K562 (cell line): ENCODE data around the gene CYBB. TPM values are rescaled to one million over a fixed set of nuclear protein-coding genes. Genes with fewer than 3 reads are reported as not detected.

Experiments
- ATAC-seq: fragments of 200-7000 bp; cut with Tn5 transposase; 3 replicates; pipeline ENCODE4 v1.9.1; 2020; ENCODE audit warnings: moderate library complexity
- BruUV-seq: library from RNA; stranded (reverse); fragments of 400-500 nt; replicated peaks from 2 replicates; lab custom pipeline; 2021; lab: Mats Ljungman, UMichigan
- CTCF ChIA-PET: fragments of 300-600 bp; formaldehyde crosslinking; extraction: SDS; loops from one replicate; lab custom pipeline; 2021; ENCODE audit warnings: low intra/inter-chr PET ratio; lab: Yijun Ruan, JAX
- POLR2A ChIA-PET: fragments of 300-600, 350-650 bp; sonication (Branson Sonifier 250); formaldehyde crosslinking; extraction: SDS; loops from one replicate; lab custom pipeline; 2021; ENCODE audit warnings: antibody characterized with exemption, inconsistent platforms; lab: Yijun Ruan, JAX
- DNase-seq, 4 experiments: peaks; one replicate each; pipeline versions ENCODE4 v3.0.0 to v3.0.0-alpha.2; 2011 to 2018; ENCODE audit warnings: low spot score in 3 of 4, mixed read lengths in 3 of 4; ENCODE audit errors: extremely low read depth in 1 of 4
- FAIRE-seq: peaks from 2 replicates; lab custom pipeline; 2011; peaks lifted over from hg19 to GRCh38; lab: Jason Lieb, UNC
- H2AFZ ChIP-seq: 2 replicates; pipeline ENCODE4 v1.6.0; 2011; ENCODE audit warnings: low read depth, low read length, control low read depth, inconsistent platforms
- H3K27ac ChIP-seq: fragments of 200-600 bp; 3 replicates; pipeline ENCODE4 v1.8.0; 2011; ENCODE audit warnings: low read depth, mild to moderate bottlenecking, control low read depth, inconsistent platforms, low read length, moderate library complexity, mixed read lengths; ENCODE audit errors: extremely low read depth
- H3K27me3 ChIP-seq, 2 experiments: fragments of 300-600 bp in 1 of 2; 2 replicates in 1 of 2; 3 replicates in 1 of 2; pipeline versions ENCODE4 v1.6.0 to v1.8.0; 2011; ENCODE audit warnings: inconsistent platforms in 2 of 2, low read length in 2 of 2, mild to moderate bottlenecking in 1 of 2, mixed read lengths in 1 of 2, moderate library complexity in 1 of 2; ENCODE audit not compliant: control insufficient read depth in 2 of 2, insufficient read depth in 2 of 2
- H3K36me3 ChIP-seq: fragments of 300-600 bp; 3 replicates; pipeline ENCODE4 v1.8.0; 2011; ENCODE audit warnings: mild to moderate bottlenecking, low read length, inconsistent platforms; ENCODE audit not compliant: control insufficient read depth, insufficient read depth
- H3K4me1 ChIP-seq, 2 experiments: fragments of 200-600 bp in 1 of 2; replicated peaks in 1 of 2; 2 replicates in 1 of 2; 3 replicates in 1 of 2; pipeline versions ENCODE4 v1.5.1 to v1.8.0; 2011; ENCODE audit warnings: inconsistent platforms in 2 of 2, low read length in 2 of 2, mild to moderate bottlenecking in 1 of 2, mixed read lengths in 1 of 2, moderate library complexity in 1 of 2; ENCODE audit not compliant: control insufficient read depth in 2 of 2, insufficient read depth in 2 of 2
- H3K4me2 ChIP-seq: 2 replicates; pipeline ENCODE4 v1.6.1; 2011; ENCODE audit warnings: low read length, control low read depth, inconsistent platforms, mixed read lengths; ENCODE audit not compliant: insufficient read depth
- H3K4me3 ChIP-seq: fragments of 200-600 bp; sonication (generic), shearing (Covaris generic); 2 replicates; pipeline ENCODE4 v1.5.1; 2016; ENCODE audit warnings: control low read depth, inconsistent platforms
- H3K79me2 ChIP-seq: fragments of 200-600 bp; 3 replicates; pipeline ENCODE4 v1.8.0; 2011; ENCODE audit warnings: low read length, inconsistent platforms; ENCODE audit not compliant: control insufficient read depth, insufficient read depth
- H3K9ac ChIP-seq, 2 experiments: 2 replicates each; pipeline versions ENCODE4 v1.6.0 to v1.6.1; 2011; ENCODE audit warnings: low read depth in 2 of 2, low read length in 2 of 2, control low read depth in 1 of 2, inconsistent platforms in 1 of 2, mild to moderate bottlenecking in 1 of 2, mixed read lengths in 1 of 2; ENCODE audit not compliant: insufficient read depth in 1 of 2
- H3K9me1 ChIP-seq: one replicate; pipeline ENCODE4 v1.6.0; 2011; ENCODE audit warnings: inconsistent platforms, mild to moderate bottlenecking, low read length, moderate library complexity; ENCODE audit not compliant: control insufficient read depth, insufficient read depth
- H3K9me3 ChIP-seq: replicated peaks from 2 replicates; pipeline ENCODE4 v1.5.1; 2011; ENCODE audit warnings: low read depth, low read length, inconsistent platforms; ENCODE audit not compliant: control insufficient read depth, insufficient read depth
- H4K20me1 ChIP-seq: replicated peaks from 2 replicates; pipeline ENCODE4 v1.6.1; 2011; ENCODE audit warnings: low read length, inconsistent platforms, mixed read lengths; ENCODE audit not compliant: control insufficient read depth, insufficient read depth
- ARID2 ChIP-seq: fragments of 450-650 bp; IDR thresholded peaks from 2 replicates; pipeline ENCODE4 v1.6.1; 2017; ENCODE audit warnings: antibody characterized with exemption, mild to moderate bottlenecking
- EP400 ChIP-seq: fragments of 450-650 bp; IDR thresholded peaks from 2 replicates; pipeline ENCODE4 v1.6.1; 2017; ENCODE audit warnings: antibody characterized with exemption, mild to moderate bottlenecking, moderate library complexity
- GTF2F1 ChIP-seq: IDR thresholded peaks from 2 replicates; pipeline ENCODE4 v1.6.1; 2011; ENCODE audit warnings: low read depth, low read length, improper control_type of control experiment
- PPARD ChIP-seq: fragments of 250-450 bp; sonication (Bioruptor Pico); IDR thresholded peaks from 2 replicates; pipeline ENCODE4 v1.8.0; 2022; ENCODE audit warnings: inconsistent platforms, mild to moderate bottlenecking, moderate library complexity
- SLC30A9 ChIP-seq: fragments of 250-450 bp; sonication (Bioruptor Pico); IDR thresholded peaks from 2 replicates; pipeline ENCODE4 v1.8.0; 2022; ENCODE audit warnings: mild to moderate bottlenecking, moderate library complexity
- SMAD2 ChIP-seq: fragments of 150-350 bp; IDR thresholded peaks from 2 replicates; pipeline ENCODE4 v1.6.1; 2014; ENCODE audit warnings: low read depth, mild to moderate bottlenecking, low read length
- ZC3H11A ChIP-seq: IDR thresholded peaks from 2 replicates; pipeline ENCODE4 v1.6.1; 2012; ENCODE audit warnings: low read depth, low read length, improper control_type of control experiment
- ZNF77 ChIP-seq: fragments of 250-450 bp; sonication (Bioruptor Pico); IDR thresholded peaks from 2 replicates; pipeline ENCODE4 v1.5.0; 2020
- ZNF780A ChIP-seq: fragments of 250-450 bp; sonication (Bioruptor Pico); IDR thresholded peaks from 2 replicates; pipeline ENCODE4 v1.5.0; 2021; ENCODE audit warnings: mild to moderate bottlenecking
- WGBS: fragments of 100-300 bp; shearing (Covaris generic); methylation state at CpG from one replicate; pipeline ENCODE4 v1.1.6; 2016; ENCODE audit warnings: low coverage, mixed read lengths; ENCODE audit not compliant: insufficient coverage; ENCODE audit errors: missing lambda C conversion rate; 5-methylcytosine and 5-hydroxymethylcytosine counted together
- in situ Hi-C: fragments of 300-500 bp; cut with MboI; formaldehyde crosslinking; loops from 4 replicates; pipeline ENCODE4 v1.15.0; 2018; ENCODE audit warnings: inconsistent platforms, mixed read lengths
- intact Hi-C: fragments of 100-400 bp; cut with micrococcal nuclease; formaldehyde crosslinking; loops from 2 replicates; pipeline ENCODE4 v1.14.2; 2022
- polyA plus RNA-seq, 8 experiments: library from polyadenylated mRNA; depleted of rRNA in 4 of 8; stranded (reverse) in 5 of 8; unstranded in 3 of 8; fragments of >200 nt; fragmentation: Nextera tagmentation in 2 of 8; fragmentation: Illumina TruSeq in 1 of 8; extraction: Ambion mirVana in 2 of 8; extraction: Trizol in 1 of 8; gene quantifications; 2 replicates each; pipeline versions ENCODE4 v1.2.1 to v1.2.3, GENCODE V29; 2011 to 2014; ENCODE audit warnings: inconsistent platforms in 1 of 8, missing spikeins in 1 of 8
- total RNA-seq, 7 experiments: library from RNA; depleted of rRNA in 6 of 7; stranded (reverse); fragments of >200 nt in 6 of 7; fragmentation: Illumina TruSeq in 2 of 7; extraction: Trizol in 2 of 7; gene quantifications; 2 replicates each; pipeline versions ENCODE4 v1.2.1 to v1.2.3, GENCODE V29; 2011 to 2021; ENCODE audit warnings: low replicate concordance in 1 of 7
- TF ChIP-seq, protein P1 (sequence below): fragments of 450-650 bp; formaldehyde crosslinking; IDR thresholded peaks from 2 replicates; pipeline ENCODE4 v1.4.0; 2020; ENCODE audit warnings: mild to moderate bottlenecking, moderate library complexity
- TF ChIP-seq, protein P2 (sequence below), 2 experiments: fragments of 450-650 bp; conservative IDR thresholded peaks; 2 replicates each; pipeline ENCODE4 v1.6.1; 2017; ENCODE audit warnings: mild to moderate bottlenecking in 2 of 2, moderate library complexity in 2 of 2
- TF ChIP-seq, protein P3 (sequence below): fragments of 200-800 bp; sonication (Bioruptor generic); IDR thresholded peaks from 2 replicates; pipeline ENCODE4 v1.6.1; 2017; ENCODE audit warnings: missing genetic modification characterization, missing compliant biosample characterization
- TF ChIP-seq, protein P4 (sequence below): sonication (generic); formaldehyde crosslinking; IDR thresholded peaks from 2 replicates; pipeline ENCODE4 v1.8.0; 2023; ENCODE audit warnings: mild to moderate bottlenecking, missing genetic modification reagents
- TF ChIP-seq, protein P5 (sequence below): sonication (generic); formaldehyde crosslinking; IDR thresholded peaks from 2 replicates; pipeline ENCODE4 v1.8.0; 2022; ENCODE audit warnings: missing genetic modification reagents, mild to moderate bottlenecking, moderate library complexity, borderline replicate concordance

The CYBB gene
- total and polyA plus RNA-seq, 9 of the 15 experiments (the other 6 are each of a cell fraction or from before 2014, with no cell fraction given) = 0.25 to 1.3 (median 0.74) TPM

DNA sequence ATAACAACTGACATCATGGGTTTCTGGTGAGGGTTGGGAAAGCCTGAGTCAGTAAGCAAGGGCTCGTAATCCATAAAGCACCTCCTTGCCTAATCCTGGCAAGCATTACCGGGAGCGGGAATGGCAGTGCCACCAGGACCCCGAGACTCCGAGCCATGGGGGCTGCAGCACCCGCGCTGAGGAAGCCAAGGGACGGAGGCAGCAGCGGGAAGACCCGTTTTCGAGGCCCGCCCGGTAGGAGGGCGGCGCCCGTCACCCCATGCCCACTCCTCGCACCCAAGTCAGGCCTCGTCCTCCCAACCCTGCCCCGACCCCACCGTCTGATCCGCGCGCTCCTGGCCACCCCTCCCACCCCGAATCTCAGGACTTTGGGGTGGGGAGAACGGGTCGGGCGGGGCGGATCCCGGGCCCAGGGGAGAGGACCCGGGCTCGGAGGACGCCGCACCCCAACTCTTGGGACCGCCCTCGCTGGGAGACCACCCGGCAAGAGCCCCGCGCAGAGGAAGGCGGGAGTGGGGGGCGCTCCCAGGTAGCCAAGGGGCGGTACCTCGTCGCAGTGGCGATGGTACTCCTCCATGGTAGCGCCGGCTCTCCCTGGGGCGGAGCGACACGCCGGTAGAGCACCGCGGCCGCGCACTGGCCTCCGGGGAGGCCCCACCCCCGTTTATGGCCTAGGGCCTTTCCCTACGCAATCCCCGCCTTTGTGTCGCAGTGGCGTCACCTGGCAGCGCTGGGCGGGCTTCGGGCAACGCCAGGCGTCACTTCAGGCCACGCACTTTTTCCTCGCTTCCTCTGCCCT lies 67.3 kb downstream of the CYBB start, which contains the start of gene DYNLT3:
Gene DYNLT3 (minus strand): TSS at position 638 of the 799 bp plus-strand sequence. CDS start 61 bp downstream, at position 577.
- H3K36me3 ChIP-seq = no peaks in the 10 kb centered on the region
- POLR2A ChIA-PET = no interaction called here
- no peak for TF ChIP-seq SMAD2
- TF ChIP-seq, protein P1, sequence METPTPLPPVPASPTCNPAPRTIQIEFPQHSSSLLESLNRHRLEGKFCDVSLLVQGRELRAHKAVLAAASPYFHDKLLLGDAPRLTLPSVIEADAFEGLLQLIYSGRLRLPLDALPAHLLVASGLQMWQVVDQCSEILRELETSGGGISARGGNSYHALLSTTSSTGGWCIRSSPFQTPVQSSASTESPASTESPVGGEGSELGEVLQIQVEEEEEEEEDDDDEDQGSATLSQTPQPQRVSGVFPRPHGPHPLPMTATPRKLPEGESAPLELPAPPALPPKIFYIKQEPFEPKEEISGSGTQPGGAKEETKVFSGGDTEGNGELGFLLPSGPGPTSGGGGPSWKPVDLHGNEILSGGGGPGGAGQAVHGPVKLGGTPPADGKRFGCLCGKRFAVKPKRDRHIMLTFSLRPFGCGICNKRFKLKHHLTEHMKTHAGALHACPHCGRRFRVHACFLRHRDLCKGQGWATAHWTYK (CRISPR knock-in tag) = no peak
- TF ChIP-seq ARID2 = no peak
- TF ChIP-seq EP400 = no peak
- TF ChIP-seq, protein P2, sequence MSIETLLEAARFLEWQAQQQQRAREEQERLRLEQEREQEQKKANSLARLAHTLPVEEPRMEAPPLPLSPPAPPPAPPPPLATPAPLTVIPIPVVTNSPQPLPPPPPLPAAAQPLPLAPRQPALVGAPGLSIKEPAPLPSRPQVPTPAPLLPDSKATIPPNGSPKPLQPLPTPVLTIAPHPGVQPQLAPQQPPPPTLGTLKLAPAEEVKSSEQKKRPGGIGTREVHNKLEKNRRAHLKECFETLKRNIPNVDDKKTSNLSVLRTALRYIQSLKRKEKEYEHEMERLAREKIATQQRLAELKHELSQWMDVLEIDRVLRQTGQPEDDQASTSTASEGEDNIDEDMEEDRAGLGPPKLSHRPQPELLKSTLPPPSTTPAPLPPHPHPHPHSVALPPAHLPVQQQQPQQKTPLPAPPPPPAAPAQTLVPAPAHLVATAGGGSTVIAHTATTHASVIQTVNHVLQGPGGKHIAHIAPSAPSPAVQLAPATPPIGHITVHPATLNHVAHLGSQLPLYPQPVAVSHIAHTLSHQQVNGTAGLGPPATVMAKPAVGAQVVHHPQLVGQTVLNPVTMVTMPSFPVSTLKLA (conservative IDR thresholded peaks at IDR 0.05) = 0 out of 4 replicates have a peak, but pooled peaks of 1 of the 2 experiments have one; percentile 26
- TF ChIP-seq SLC30A9 (CRISPR knock-in tag) = no peak
- TF ChIP-seq ZNF77 = no peak
- no peak for TF ChIP-seq GTF2F1
- TF ChIP-seq, protein P3, sequence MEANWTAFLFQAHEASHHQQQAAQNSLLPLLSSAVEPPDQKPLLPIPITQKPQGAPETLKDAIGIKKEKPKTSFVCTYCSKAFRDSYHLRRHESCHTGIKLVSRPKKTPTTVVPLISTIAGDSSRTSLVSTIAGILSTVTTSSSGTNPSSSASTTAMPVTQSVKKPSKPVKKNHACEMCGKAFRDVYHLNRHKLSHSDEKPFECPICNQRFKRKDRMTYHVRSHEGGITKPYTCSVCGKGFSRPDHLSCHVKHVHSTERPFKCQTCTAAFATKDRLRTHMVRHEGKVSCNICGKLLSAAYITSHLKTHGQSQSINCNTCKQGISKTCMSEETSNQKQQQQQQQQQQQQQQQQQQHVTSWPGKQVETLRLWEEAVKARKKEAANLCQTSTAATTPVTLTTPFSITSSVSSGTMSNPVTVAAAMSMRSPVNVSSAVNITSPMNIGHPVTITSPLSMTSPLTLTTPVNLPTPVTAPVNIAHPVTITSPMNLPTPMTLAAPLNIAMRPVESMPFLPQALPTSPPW (CRISPR knock-in tag) = peak; percentile 39; the same call in 1 of the 2 replicates
- TF ChIP-seq, protein P4, sequence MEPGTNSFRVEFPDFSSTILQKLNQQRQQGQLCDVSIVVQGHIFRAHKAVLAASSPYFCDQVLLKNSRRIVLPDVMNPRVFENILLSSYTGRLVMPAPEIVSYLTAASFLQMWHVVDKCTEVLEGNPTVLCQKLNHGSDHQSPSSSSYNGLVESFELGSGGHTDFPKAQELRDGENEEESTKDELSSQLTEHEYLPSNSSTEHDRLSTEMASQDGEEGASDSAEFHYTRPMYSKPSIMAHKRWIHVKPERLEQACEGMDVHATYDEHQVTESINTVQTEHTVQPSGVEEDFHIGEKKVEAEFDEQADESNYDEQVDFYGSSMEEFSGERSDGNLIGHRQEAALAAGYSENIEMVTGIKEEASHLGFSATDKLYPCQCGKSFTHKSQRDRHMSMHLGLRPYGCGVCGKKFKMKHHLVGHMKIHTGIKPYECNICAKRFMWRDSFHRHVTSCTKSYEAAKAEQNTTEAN (CRISPR knock-in tag) = no peak
- no peak for TF ChIP-seq ZC3H11A
- TF ChIP-seq, protein P5, sequence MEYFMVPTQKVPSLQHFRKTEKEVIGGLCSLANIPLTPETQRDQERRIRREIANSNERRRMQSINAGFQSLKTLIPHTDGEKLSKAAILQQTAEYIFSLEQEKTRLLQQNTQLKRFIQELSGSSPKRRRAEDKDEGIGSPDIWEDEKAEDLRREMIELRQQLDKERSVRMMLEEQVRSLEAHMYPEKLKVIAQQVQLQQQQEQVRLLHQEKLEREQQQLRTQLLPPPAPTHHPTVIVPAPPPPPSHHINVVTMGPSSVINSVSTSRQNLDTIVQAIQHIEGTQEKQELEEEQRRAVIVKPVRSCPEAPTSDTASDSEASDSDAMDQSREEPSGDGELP (CRISPR knock-in tag) = 0 out of 2 replicates have a peak, but pooled peaks have one; percentile 50
- TF ChIP-seq PPARD (CRISPR knock-in tag) = no peak
- no peak for TF ChIP-seq ZNF780A (CRISPR knock-in tag)

More for the DNA sequence above, 67.3 kb downstream of the CYBB start, which contains the start of gene DYNLT3:
- BruUV-seq = no TSS peak
- Histone ChIP-seq H3K4me2 (peak within 1 kb of the TSS; percentile 82), H3K9ac (peak within 1 kb of the TSS; percentile 44 to 83; a peak in 3 of 4 replicates), H3K27me3 (no peaks in the 10 kb centered on the region), H3K4me3 (peak within 1 kb of the TSS; percentile 50), H3K9me3 (no peaks in the 10 kb centered on the region), H3K9me1 (no peaks in the 10 kb centered on the region), H3K79me2 (no peaks in the 10 kb centered on the region), H4K20me1 (no peaks in the 10 kb centered on the region), H3K27ac (no peak within 1 kb of the TSS; the same call in 2 of the 3 replicates), H2AFZ (peak within 1 kb of the TSS; percentile 95), H3K4me1 (peaks cover 2 to 10% of the 10 kb centered on the region in 2 experiments; a peak in 3 of 5 replicates)
- 2% methylated on average over 25 of the region's 67 CpGs for WGBS
- ATAC-seq (peak; percentile 100), DNase-seq (peak; percentile 56 to 80 (median 70)), FAIRE-seq (no peak)
- intact Hi-C loops (no loop called here), in situ Hi-C loops (no loop called here)
- CTCF ChIA-PET = no interaction called here
